Keratinocyte (primary cell): ENCODE results near the gene GRM3.

ENCODE experiments used
- EZH2 ChIP-seq: IDR thresholded peaks from one replicate; pipeline ENCODE4 v1.6.1; 2012; ENCODE audit warnings: inconsistent platforms, mild to moderate bottlenecking, low read length, moderate library complexity
- TF ChIP-seq, protein P1 (sequence below), 3 experiments: IDR thresholded peaks in 1 of 3; conservative IDR thresholded peaks in 1 of 3; optimal IDR thresholded peaks in 1 of 3; 2 replicates in 2 of 3; 3 replicates in 1 of 3; pipeline versions ENCODE3 to v1.5.1; 2011; ENCODE audit warnings: low read length in 3 of 3, mild to moderate bottlenecking in 3 of 3, moderate library complexity in 2 of 3, control low read depth in 1 of 3, inconsistent platforms in 1 of 3; ENCODE audit not compliant: insufficient read depth in 2 of 3; ENCODE audit errors: extremely low read depth in 1 of 3

DNA sequence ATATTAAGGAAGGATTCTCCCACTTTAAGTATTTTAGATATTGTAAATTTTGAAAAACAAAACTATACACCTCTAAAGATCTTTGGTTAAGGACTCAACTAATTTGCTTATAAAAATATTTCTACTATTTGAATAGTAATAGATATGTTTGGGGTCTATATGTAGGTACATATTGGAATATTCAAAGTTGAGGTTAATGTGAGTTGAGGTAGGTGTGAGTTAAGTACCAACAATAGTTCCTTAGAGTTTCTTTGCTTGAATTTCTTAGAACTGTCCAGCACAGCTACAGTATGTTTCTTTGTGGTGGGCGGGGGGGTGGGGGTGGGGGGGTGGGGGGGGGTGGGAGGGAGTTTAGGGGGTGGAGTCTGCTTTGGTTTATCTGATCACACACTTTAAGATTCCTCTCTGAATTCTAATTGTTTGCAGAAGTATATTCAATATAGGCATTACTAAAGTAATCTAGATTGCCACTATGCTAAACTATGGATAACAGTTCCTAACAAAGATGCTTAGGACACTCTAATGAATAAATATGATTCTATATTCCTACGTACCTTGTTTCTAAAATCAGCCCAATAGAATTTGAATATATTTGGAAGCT, 2.1 kb downstream of the GRM3 start:
- TF ChIP-seq, protein P1, sequence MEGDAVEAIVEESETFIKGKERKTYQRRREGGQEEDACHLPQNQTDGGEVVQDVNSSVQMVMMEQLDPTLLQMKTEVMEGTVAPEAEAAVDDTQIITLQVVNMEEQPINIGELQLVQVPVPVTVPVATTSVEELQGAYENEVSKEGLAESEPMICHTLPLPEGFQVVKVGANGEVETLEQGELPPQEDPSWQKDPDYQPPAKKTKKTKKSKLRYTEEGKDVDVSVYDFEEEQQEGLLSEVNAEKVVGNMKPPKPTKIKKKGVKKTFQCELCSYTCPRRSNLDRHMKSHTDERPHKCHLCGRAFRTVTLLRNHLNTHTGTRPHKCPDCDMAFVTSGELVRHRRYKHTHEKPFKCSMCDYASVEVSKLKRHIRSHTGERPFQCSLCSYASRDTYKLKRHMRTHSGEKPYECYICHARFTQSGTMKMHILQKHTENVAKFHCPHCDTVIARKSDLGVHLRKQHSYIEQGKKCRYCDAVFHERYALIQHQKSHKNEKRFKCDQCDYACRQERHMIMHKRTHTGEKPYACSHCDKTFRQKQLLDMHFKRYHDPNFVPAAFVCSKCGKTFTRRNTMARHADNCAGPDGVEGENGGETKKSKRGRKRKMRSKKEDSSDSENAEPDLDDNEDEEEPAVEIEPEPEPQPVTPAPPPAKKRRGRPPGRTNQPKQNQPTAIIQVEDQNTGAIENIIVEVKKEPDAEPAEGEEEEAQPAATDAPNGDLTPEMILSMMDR (optimal IDR thresholded peaks at IDR 0.05 in 1 of 3, IDR thresholded peaks at IDR 0.05 in 1 of 3, conservative IDR thresholded peaks at IDR 0.05 in 1 of 3; ENCODE audit: extremely low read depth in 1 of 3, insufficient read depth in 2 of 3, low read length in 3 of 3) = no peak
- no peak for TF ChIP-seq EZH2
